Measurements from ENCODE around the gene MAMSTR.

MAMSTR gene

GRCh38 chr19:48715681-48716171 lies 3.8 kb downstream of the MAMSTR start:
- no peak for DNase-seq (ENCODE audit: extremely low read depth, low read depth)
- no peak for TF ChIP-seq CTCF (IDR thresholded peaks at IDR 0.05; ENCODE audit: low read depth, low read length)

- DNase-seq (ENCODE audit: extremely low read depth, low read depth): no peak
- no peak for TF ChIP-seq CTCF (IDR thresholded peaks at IDR 0.05; ENCODE audit: low read depth, low read length)
These were observed 4.5 kb downstream of the MAMSTR start for GRCh38 chr19:48714759-48715675.

- peak; percentile 99 for DNase-seq (ENCODE audit: extremely low read depth, low read depth)
- no peak for TF ChIP-seq CTCF (IDR thresholded peaks at IDR 0.05; ENCODE audit: low read depth, low read length)
These were observed 5.4 kb downstream of the MAMSTR start for GRCh38 chr19:48713864-48714755.

GRCh38 chr19:48713041-48713863 lies 6.3 kb downstream of the MAMSTR start:
- TF ChIP-seq CTCF (IDR thresholded peaks at IDR 0.05; ENCODE audit: low read depth, low read length): peak; percentile 1; the same call in 1 of the 2 replicates
- no peak for DNase-seq (ENCODE audit: extremely low read depth, low read depth)

GRCh38 chr19:48711106-48711662 lies 8.3 kb downstream of the MAMSTR start:
- DNase-seq (ENCODE audit: extremely low read depth, low read depth): no peak
- no peak for TF ChIP-seq CTCF (IDR thresholded peaks at IDR 0.05; ENCODE audit: low read depth, low read length)

- no peak for DNase-seq (ENCODE audit: extremely low read depth, low read depth)
- no peak for TF ChIP-seq CTCF (IDR thresholded peaks at IDR 0.05; ENCODE audit: low read depth, low read length)
These were observed 11.1 kb downstream of the MAMSTR start for GRCh38 chr19:48708471-48708870.

Measured in AG09319 (cell line).